Measurements from ENCODE around the gene EIF4E. TPM values are rescaled to one million over a fixed set of nuclear protein-coding genes. Genes with fewer than 3 reads are reported as not detected.
A peak's percentile ranks its signal among the peaks of the same experiment; 100 is the strongest.

Gene EIF4E
- polyA plus RNA-seq, 4 donors = 34.3 to 64.2 (median 57.3) TPM

- no peak for DNase-seq
- Histone ChIP-seq H3K4me1 (ENCODE audit: control insufficient read depth in 3 of 3, insufficient read depth in 2 of 3, low read depth in 1 of 3, low read length in 2 of 3) (peaks cover 2 to 7% (median 2%) of the 10 kb centered on the region in 3 donors), H3K9me3 (ENCODE audit: control insufficient read depth in 2 of 2, insufficient read depth in 1 of 2, low read depth in 1 of 2, low read length in 1 of 2) (no peaks in the 10 kb centered on the region), H3K4me3 (ENCODE audit: low read depth in 1 of 3, low read length in 3 of 3) (no peak overlapping the region), H3K27me3 (ENCODE audit: control insufficient read depth in 3 of 3, insufficient read depth in 3 of 3, low read length in 3 of 3) (no peaks in the 10 kb centered on the region), H3K27ac (ENCODE audit: low read depth in 1 of 3, low read length in 2 of 3) (no peak overlapping the region), H3K36me3 (ENCODE audit: control insufficient read depth in 3 of 3, insufficient read depth in 2 of 3, low read depth in 1 of 3, low read length in 3 of 3) (no peaks in the 10 kb centered on the region)
- 8 to 45% (median 36%) methylated on average over 3 of the region's 3 CpGs for WGBS, 3 donors
- no peak for FAIRE-seq
Measured at GRCh38 chr4:98908182-98908581, 20.8 kb downstream of the EIF4E start.

- no peak overlapping the region for H3K27ac ChIP-seq (ENCODE audit: low read depth in 1 of 3, low read length in 2 of 3)
- peaks cover 2 to 7% (median 2%) of the 10 kb centered on the region in 3 donors for H3K4me1 ChIP-seq (ENCODE audit: control insufficient read depth in 3 of 3, insufficient read depth in 2 of 3, low read depth in 1 of 3, low read length in 2 of 3)
- no peak overlapping the region for H3K4me3 ChIP-seq (ENCODE audit: low read depth in 1 of 3, low read length in 3 of 3)
- H3K36me3 ChIP-seq (ENCODE audit: control insufficient read depth in 3 of 3, insufficient read depth in 2 of 3, low read depth in 1 of 3, low read length in 3 of 3) = peaks cover 0 to 5% (median 2%) of the 10 kb centered on the region in 3 donors
- H3K9me3 ChIP-seq (ENCODE audit: control insufficient read depth in 2 of 2, insufficient read depth in 1 of 2, low read depth in 1 of 2, low read length in 1 of 2) = no peaks in the 10 kb centered on the region
- H3K27me3 ChIP-seq (ENCODE audit: control insufficient read depth in 3 of 3, insufficient read depth in 3 of 3, low read length in 3 of 3) = no peaks in the 10 kb centered on the region
- no peak for DNase-seq
- no peak for FAIRE-seq
Measured at GRCh38 chr4:98905839-98906238, 23.1 kb downstream of the EIF4E start.

GRCh38 chr4:98905297-98905696 is 23.6 kb downstream of the EIF4E start:
- Histone ChIP-seq H3K4me3 (ENCODE audit: low read depth in 1 of 3, low read length in 3 of 3) (no peak overlapping the region), H3K27ac (ENCODE audit: low read depth in 1 of 3, low read length in 2 of 3) (peak overlapping the region in 1 of 3 donors; percentile 3), H3K9me3 (ENCODE audit: control insufficient read depth in 2 of 2, insufficient read depth in 1 of 2, low read depth in 1 of 2, low read length in 1 of 2) (no peaks in the 10 kb centered on the region), H3K4me1 (ENCODE audit: control insufficient read depth in 3 of 3, insufficient read depth in 2 of 3, low read depth in 1 of 3, low read length in 2 of 3) (peaks cover 2 to 7% (median 2%) of the 10 kb centered on the region in 3 donors), H3K36me3 (ENCODE audit: control insufficient read depth in 3 of 3, insufficient read depth in 2 of 3, low read depth in 1 of 3, low read length in 3 of 3) (peaks cover 0 to 5% (median 2%) of the 10 kb centered on the region in 3 donors), H3K27me3 (ENCODE audit: control insufficient read depth in 3 of 3, insufficient read depth in 3 of 3, low read length in 3 of 3) (no peaks in the 10 kb centered on the region)
- 96 to 100% (median 98%) methylated on average over 3 of the region's 3 CpGs for WGBS, 3 donors
- FAIRE-seq = no peak
- no peak for DNase-seq

- no peaks in the 10 kb centered on the region for H3K27me3 ChIP-seq (ENCODE audit: control insufficient read depth in 3 of 3, insufficient read depth in 3 of 3, low read length in 3 of 3)
- H3K36me3 ChIP-seq (ENCODE audit: control insufficient read depth in 3 of 3, insufficient read depth in 2 of 3, low read depth in 1 of 3, low read length in 3 of 3) = peaks cover 0 to 5% (median 2%) of the 10 kb centered on the region in 3 donors
- peaks cover 2 to 7% (median 2%) of the 10 kb centered on the region in 3 donors for H3K4me1 ChIP-seq (ENCODE audit: control insufficient read depth in 3 of 3, insufficient read depth in 2 of 3, low read depth in 1 of 3, low read length in 2 of 3)
- FAIRE-seq = no peak
- no peak overlapping the region for H3K27ac ChIP-seq (ENCODE audit: low read depth in 1 of 3, low read length in 2 of 3)
- H3K4me3 ChIP-seq (ENCODE audit: low read depth in 1 of 3, low read length in 3 of 3) = no peak overlapping the region
- DNase-seq = no peak
- H3K9me3 ChIP-seq (ENCODE audit: control insufficient read depth in 2 of 2, insufficient read depth in 1 of 2, low read depth in 1 of 2, low read length in 1 of 2) = no peaks in the 10 kb centered on the region
- WGBS, 3 donors = 88 to 93% (median 89%) methylated on average over 5 of the region's 5 CpGs
Measured at GRCh38 chr4:98903963-98904362, 25.0 kb downstream of the EIF4E start.

GRCh38 chr4:98903561-98903960 is 25.4 kb downstream of the EIF4E start:
- DNase-seq = no peak
- no peak overlapping the region for H3K4me3 ChIP-seq (ENCODE audit: low read depth in 1 of 3, low read length in 3 of 3)
- no peaks in the 10 kb centered on the region for H3K27me3 ChIP-seq (ENCODE audit: control insufficient read depth in 3 of 3, insufficient read depth in 3 of 3, low read length in 3 of 3)
- no peak overlapping the region for H3K27ac ChIP-seq (ENCODE audit: low read depth in 1 of 3, low read length in 2 of 3)
- peaks cover 0 to 5% (median 2%) of the 10 kb centered on the region in 3 donors for H3K36me3 ChIP-seq (ENCODE audit: control insufficient read depth in 3 of 3, insufficient read depth in 2 of 3, low read depth in 1 of 3, low read length in 3 of 3)
- no peaks in the 10 kb centered on the region for H3K9me3 ChIP-seq (ENCODE audit: control insufficient read depth in 2 of 2, insufficient read depth in 1 of 2, low read depth in 1 of 2, low read length in 1 of 2)
- no peak for FAIRE-seq
- peaks cover 2 to 3% (median 2%) of the 10 kb centered on the region in 3 donors for H3K4me1 ChIP-seq (ENCODE audit: control insufficient read depth in 3 of 3, insufficient read depth in 2 of 3, low read depth in 1 of 3, low read length in 2 of 3)
- 66 to 72% (median 68%) methylated on average over 2 of the region's 2 CpGs for WGBS, 3 donors

GRCh38 chr4:98899277-98899676 is 29.7 kb downstream of the EIF4E start:
- H3K4me3 ChIP-seq (ENCODE audit: low read depth in 1 of 3, low read length in 3 of 3) = no peak overlapping the region
- FAIRE-seq (no peak), DNase-seq (peak; percentile 26 to 39)
- H3K9me3 ChIP-seq (ENCODE audit: control insufficient read depth in 2 of 2, insufficient read depth in 1 of 2, low read depth in 1 of 2, low read length in 1 of 2) = no peaks in the 10 kb centered on the region
- H3K27me3 ChIP-seq (ENCODE audit: control insufficient read depth in 3 of 3, insufficient read depth in 3 of 3, low read length in 3 of 3) = no peaks in the 10 kb centered on the region
- 46 to 77% (median 59%) methylated on average over 1 of the region's 1 CpG for WGBS, 3 donors
- peak overlapping the region in 1 of 3 donors; percentile 57 for H3K27ac ChIP-seq (ENCODE audit: low read depth in 1 of 3, low read length in 2 of 3)
- H3K4me1 ChIP-seq (ENCODE audit: control insufficient read depth in 3 of 3, insufficient read depth in 2 of 3, low read depth in 1 of 3, low read length in 2 of 3) = peaks cover 0 to 2% (median 0%) of the 10 kb centered on the region in 3 donors
- H3K36me3 ChIP-seq (ENCODE audit: control insufficient read depth in 3 of 3, insufficient read depth in 2 of 3, low read depth in 1 of 3, low read length in 3 of 3) = peaks cover 0 to 21% (median 4%) of the 10 kb centered on the region in 3 donors

- Histone ChIP-seq H3K27me3 (ENCODE audit: control insufficient read depth in 3 of 3, insufficient read depth in 3 of 3, low read length in 3 of 3) (no peaks in the 10 kb centered on the region), H3K9me3 (ENCODE audit: control insufficient read depth in 2 of 2, insufficient read depth in 1 of 2, low read depth in 1 of 2, low read length in 1 of 2) (no peaks in the 10 kb centered on the region), H3K4me3 (ENCODE audit: low read depth in 1 of 3, low read length in 3 of 3) (no peak overlapping the region), H3K27ac (ENCODE audit: low read depth in 1 of 3, low read length in 2 of 3) (no peak overlapping the region), H3K36me3 (ENCODE audit: control insufficient read depth in 3 of 3, insufficient read depth in 2 of 3, low read depth in 1 of 3, low read length in 3 of 3) (peaks cover 0 to 11% (median 10%) of the 10 kb centered on the region in 3 donors), H3K4me1 (ENCODE audit: control insufficient read depth in 3 of 3, insufficient read depth in 2 of 3, low read depth in 1 of 3, low read length in 2 of 3) (peaks cover 0 to 2% (median 0%) of the 10 kb centered on the region in 3 donors)
- WGBS, 3 donors = 97 to 100% (median 98%) methylated on average over 11 of the region's 11 CpGs
- DNase-seq = no peak
- no peak for FAIRE-seq
Measured at GRCh38 chr4:98891478-98892337, 37.2 kb downstream of the EIF4E start.

- 86 to 94% (median 91%) methylated on average over 6 of the region's 6 CpGs for WGBS, 3 donors
- peaks cover 0 to 2% (median 0%) of the 10 kb centered on the region in 3 donors for H3K4me1 ChIP-seq (ENCODE audit: control insufficient read depth in 3 of 3, insufficient read depth in 2 of 3, low read depth in 1 of 3, low read length in 2 of 3)
- DNase-seq (no peak), FAIRE-seq (no peak)
- H3K4me3 ChIP-seq (ENCODE audit: low read depth in 1 of 3, low read length in 3 of 3) = no peak overlapping the region
- H3K36me3 ChIP-seq (ENCODE audit: control insufficient read depth in 3 of 3, insufficient read depth in 2 of 3, low read depth in 1 of 3, low read length in 3 of 3) = peaks cover 0 to 17% (median 8%) of the 10 kb centered on the region in 3 donors
- H3K27me3 ChIP-seq (ENCODE audit: control insufficient read depth in 3 of 3, insufficient read depth in 3 of 3, low read length in 3 of 3) = no peaks in the 10 kb centered on the region
- no peak overlapping the region for H3K27ac ChIP-seq (ENCODE audit: low read depth in 1 of 3, low read length in 2 of 3)
- no peaks in the 10 kb centered on the region for H3K9me3 ChIP-seq (ENCODE audit: control insufficient read depth in 2 of 2, insufficient read depth in 1 of 2, low read depth in 1 of 2, low read length in 1 of 2)
Measured at GRCh38 chr4:98890702-98891455, 38.1 kb downstream of the EIF4E start.
